HepG2 (cell line): ENCODE measurements around the gene DPY30. TPM values are rescaled to one million over a fixed set of nuclear protein-coding genes. Genes with fewer than 3 reads are reported as not detected.

Experiments used
- ATF4 ChIP-seq, 2 experiments: fragments of 450-650 bp in 1 of 2; sonication (generic) in 1 of 2; formaldehyde crosslinking; IDR thresholded peaks; 2 replicates each; pipeline versions ENCODE4 v1.5.0 to v1.8.0; 2020 to 2022; ENCODE audit warnings: mild to moderate bottlenecking in 1 of 2, missing genetic modification reagents in 1 of 2
- ATRX ChIP-seq: sonication (generic); formaldehyde crosslinking; IDR thresholded peaks from 2 replicates; pipeline ENCODE4 v1.4.0; 2020; ENCODE audit warnings: missing genetic modification reagents, borderline replicate concordance
- CHCHD3 ChIP-seq: sonication (generic); formaldehyde crosslinking; IDR thresholded peaks from 2 replicates; pipeline ENCODE4 v1.8.0; 2022; ENCODE audit warnings: mild to moderate bottlenecking, missing genetic modification reagents, moderate library complexity
- DNMT3B ChIP-seq: conservative IDR thresholded peaks from 2 replicates; pipeline ENCODE4 v1.6.1; 2016; ENCODE audit warnings: missing biosample characterization, control low read depth
- FIP1L1 ChIP-seq: fragments of 200-400 bp; formaldehyde crosslinking; IDR thresholded peaks from 2 replicates; pipeline ENCODE4 v1.6.1; 2018; ENCODE audit warnings: low read depth, mild to moderate bottlenecking, low read length, moderate library complexity, borderline replicate concordance; ENCODE audit not compliant: insufficient read depth
- FOXK2 ChIP-seq: fragments of 450-650 bp; IDR thresholded peaks from 2 replicates; pipeline ENCODE4 v1.6.1; 2016
- FOXO4 ChIP-seq: sonication (generic); formaldehyde crosslinking; conservative IDR thresholded peaks from 2 replicates; pipeline ENCODE4 v1.8.1; 2023; ENCODE audit warnings: missing genetic modification reagents
- GZF1 ChIP-seq: sonication (generic); formaldehyde crosslinking; IDR thresholded peaks from 2 replicates; pipeline ENCODE4 v1.5.1; 2020; ENCODE audit warnings: mild to moderate bottlenecking, missing genetic modification reagents
- HIVEP1 ChIP-seq: sonication (generic); formaldehyde crosslinking; IDR thresholded peaks from 2 replicates; pipeline ENCODE4 v1.4.0; 2020; ENCODE audit warnings: mild to moderate bottlenecking, missing genetic modification reagents
- IKZF1 ChIP-seq: fragments of 450-650 bp; IDR thresholded peaks from 2 replicates; pipeline ENCODE4 v1.7.1; 2016
- KDM2A ChIP-seq: sonication (generic); formaldehyde crosslinking; IDR thresholded peaks from 2 replicates; pipeline ENCODE4 v1.4.0; 2020; ENCODE audit warnings: low read depth, missing genetic modification reagents, borderline replicate concordance
- NR2F6 ChIP-seq, 2 experiments: IDR thresholded peaks; 2 replicates each; pipeline ENCODE4 v1.6.1; 2016; ENCODE audit warnings: antibody characterized with exemption in 1 of 2, mild to moderate bottlenecking in 1 of 2
- PHF5A ChIP-seq: IDR thresholded peaks from one replicate; pipeline ENCODE4 v1.6.1; 2018; ENCODE audit warnings: low read depth, missing genetic modification reagents; ENCODE audit not compliant: unreplicated experiment
- PLRG1 ChIP-seq: fragments of 450-650 bp; conservative IDR thresholded peaks from 2 replicates; pipeline ENCODE4 v1.6.1; 2016
- RAD51 ChIP-seq: fragments of 450-650 bp; IDR thresholded peaks from 2 replicates; pipeline ENCODE4 v1.6.1; 2016; ENCODE audit warnings: borderline replicate concordance
- U2AF1 ChIP-seq: fragments of 200-400 bp; formaldehyde crosslinking; optimal IDR thresholded peaks from 2 replicates; pipeline ENCODE3; 2017; ENCODE audit warnings: mild to moderate bottlenecking, low read depth, low read length
- ZBTB42 ChIP-seq: sonication (generic); formaldehyde crosslinking; IDR thresholded peaks from 2 replicates; pipeline ENCODE4 v1.5.0; 2020; ENCODE audit warnings: mild to moderate bottlenecking, missing genetic modification reagents
- ZBTB43 ChIP-seq: sonication (generic); formaldehyde crosslinking; conservative IDR thresholded peaks from 2 replicates; pipeline ENCODE4 v1.4.0; 2020; ENCODE audit warnings: missing genetic modification reagents
- ZBTB46 ChIP-seq: sonication (generic); formaldehyde crosslinking; IDR thresholded peaks from 2 replicates; pipeline ENCODE4 v1.4.0; 2020; ENCODE audit warnings: mild to moderate bottlenecking, missing genetic modification reagents, borderline replicate concordance
- ZNF136 ChIP-seq: sonication (generic); formaldehyde crosslinking; IDR thresholded peaks from 2 replicates; pipeline ENCODE4 v1.8.1; 2022; ENCODE audit warnings: low read depth, mild to moderate bottlenecking, moderate library complexity, missing genetic modification reagents
- ZNF552 ChIP-seq: sonication (generic); formaldehyde crosslinking; IDR thresholded peaks from 2 replicates; pipeline ENCODE4 v1.9.0; 2022; ENCODE audit warnings: missing genetic modification reagents, mild to moderate bottlenecking, borderline replicate concordance
- ZNF672 ChIP-seq: sonication (generic); formaldehyde crosslinking; IDR thresholded peaks from 2 replicates; pipeline ENCODE4 v1.8.1; 2022; ENCODE audit warnings: missing genetic modification reagents
- ZNF709 ChIP-seq: sonication (generic); formaldehyde crosslinking; IDR thresholded peaks from 2 replicates; pipeline ENCODE4 v1.5.0; 2020; ENCODE audit warnings: mild to moderate bottlenecking, missing genetic modification reagents
- ZNF737 ChIP-seq: sonication (generic); formaldehyde crosslinking; IDR thresholded peaks from 2 replicates; pipeline ENCODE4 v1.5.0; 2020; ENCODE audit warnings: missing genetic modification reagents, mild to moderate bottlenecking, borderline replicate concordance
- ZNF781 ChIP-seq: sonication (generic); formaldehyde crosslinking; IDR thresholded peaks from 2 replicates; pipeline ENCODE4 v1.5.1; 2020; ENCODE audit warnings: borderline replicate concordance, mild to moderate bottlenecking, missing genetic modification reagents; ENCODE audit errors: not compliant biosample characterization
- polyA plus RNA-seq, 8 experiments: library from polyadenylated mRNA; depleted of rRNA in 3 of 8; stranded (reverse) in 7 of 8; unstranded in 1 of 8; fragments of >200 nt; fragmentation: Illumina TruSeq in 4 of 8; extraction: Trizol in 4 of 8; gene quantifications; 2 replicates each; pipeline versions ENCODE4 v1.2.1 to v1.2.3, GENCODE V29; 2011 to 2016; ENCODE audit warnings: low read depth in 4 of 8, missing spikeins in 1 of 8, mixed read lengths in 1 of 8; ENCODE audit not compliant: insufficient read depth in 1 of 8
- total RNA-seq, 5 experiments: library from RNA; depleted of rRNA; stranded (reverse); fragments of >200 nt; fragmentation: Illumina TruSeq; extraction: Trizol; gene quantifications; 2 replicates each; pipeline ENCODE4 v1.2.3, GENCODE V29; 2016; ENCODE audit warnings: low read depth in 1 of 5

Gene DPY30
- total and polyA plus RNA-seq, 2 of the 13 experiments (the other 11 are each of a cell fraction or from before 2014, with no cell fraction given): 98.1 to 118 TPM

- no peak; the same call in none of the 2 replicates for TF ChIP-seq ZBTB43 (CRISPR knock-in tag)
- peak; percentile 100 for TF ChIP-seq KDM2A
- TF ChIP-seq RAD51: no peak
- peak; percentile 90; the same call in 1 of the 2 replicates for TF ChIP-seq ZNF709 (CRISPR knock-in tag)
- TF ChIP-seq FIP1L1: peak; percentile 96; the same call in 1 of the 2 replicates
- peak in 1 of 2 experiments; percentile 83; a peak in 2 of 4 replicates for TF ChIP-seq ATF4 (CRISPR knock-in tag; IDR thresholded peaks at IDR 0.05)
- no peak; the same call in 1 of the 2 replicates for TF ChIP-seq ZBTB46 (CRISPR knock-in tag)
- no peak for TF ChIP-seq ATRX
- peak; percentile 94 for TF ChIP-seq GZF1 (CRISPR knock-in tag)
- no peak for TF ChIP-seq IKZF1
- TF ChIP-seq ZNF737 (CRISPR knock-in tag): peak; percentile 96
- peak; percentile 100 for TF ChIP-seq FOXO4 (CRISPR knock-in tag)
- TF ChIP-seq ZNF672: no peak; the same call in 1 of the 2 replicates
- 0 out of 2 replicates have a peak, but pooled peaks have one; percentile 39 for TF ChIP-seq DNMT3B (CRISPR knock-in tag)
- peak; percentile 15; the same call in 1 of the 2 replicates for TF ChIP-seq NR2F6 (IDR thresholded peaks at IDR 0.05)
- no peak; the same call in 1 of the 2 replicates for TF ChIP-seq NR2F6 (CRISPR knock-in tag; IDR thresholded peaks at IDR 0.05)
- peak; percentile 97 for TF ChIP-seq HIVEP1 (CRISPR knock-in tag)
- TF ChIP-seq FOXK2: no peak
- no peak for TF ChIP-seq U2AF1
- peak; percentile 98 for TF ChIP-seq ZNF136
- peak; percentile 87 for TF ChIP-seq PHF5A (CRISPR knock-in tag)
- no peak for TF ChIP-seq PLRG1
- TF ChIP-seq CHCHD3 (CRISPR knock-in tag): no peak
- peak; percentile 94 for TF ChIP-seq ZNF781 (CRISPR knock-in tag)
- peak; percentile 71; the same call in 1 of the 2 replicates for TF ChIP-seq ZBTB42 (CRISPR knock-in tag)
- peak; percentile 87 for TF ChIP-seq ZNF552
These were observed 28.7 kb downstream of the DPY30 start, which contains the start of gene MEMO1 (continued) for GRCh38 chr2:32010670-32011484.
